Gastroesophageal sphincter (tissue), 3 donors: ENCODE results near the gene FUT8.

Experiments used
- CTCF ChIP-seq, 4 experiments: fragments of 200-600 bp in 2 of 4; fragments of 450-650 bp in 2 of 4; sonication (generic) in 1 of 4; IDR thresholded peaks; one replicate each; pipeline ENCODE4 v1.5.1; 2017 to 2019; ENCODE audit warnings: antibody characterized with exemption in 4 of 4, mild to moderate bottlenecking in 2 of 4, moderate library complexity in 2 of 4
- POLR2A ChIP-seq, 2 donors: fragments of 450-650 bp; IDR thresholded peaks; one replicate each; pipeline ENCODE4 v1.6.1; 2017; ENCODE audit warnings: antibody characterized with exemption in 2 of 2, mild to moderate bottlenecking in 2 of 2, moderate library complexity in 1 of 2

GRCh38 chr14:65432361-65432948, 19.9 kb downstream of the FUT8 start:
- TF ChIP-seq CTCF (IDR thresholded peaks at IDR 0.05) = no peak
- no peak for TF ChIP-seq POLR2A (IDR thresholded peaks at IDR 0.05)
